ENCODE data around the gene POLL.

- no peak for TF ChIP-seq ARNTL (CRISPR knock-in tag; IDR thresholded peaks at IDR 0.05; ENCODE audit: borderline replicate concordance, low read depth)
- TF ChIP-seq ESRRG (CRISPR knock-in tag; IDR thresholded peaks at IDR 0.05), result no peak
- TF ChIP-seq TCF4 (CRISPR knock-in tag; IDR thresholded peaks at IDR 0.05; ENCODE audit: borderline replicate concordance), result no peak
- TF ChIP-seq PATZ1 (CRISPR knock-in tag; IDR thresholded peaks at IDR 0.05; ENCODE audit: borderline replicate concordance), result no peak
- TF ChIP-seq RARB (CRISPR knock-in tag; IDR thresholded peaks at IDR 0.05), result no peak
- TF ChIP-seq ZNF565 (CRISPR knock-in tag; conservative IDR thresholded peaks at IDR 0.05; ENCODE audit: low read depth), result no peak
- TF ChIP-seq ZFP3 (CRISPR knock-in tag; IDR thresholded peaks at IDR 0.05), result no peak
- no peak for TF ChIP-seq POU6F1 (CRISPR knock-in tag; IDR thresholded peaks at IDR 0.05; ENCODE audit: borderline replicate concordance, low read depth)
- TF ChIP-seq OSR1 (CRISPR knock-in tag; IDR thresholded peaks at IDR 0.05), result no peak
- TF ChIP-seq GLIS3 (CRISPR knock-in tag; IDR thresholded peaks at IDR 0.05), result no peak
- no peak for TF ChIP-seq ZNF70 (CRISPR knock-in tag; IDR thresholded peaks at IDR 0.05)
Observed at GRCh38 chr10:101538446-101538845, 49.6 kb downstream of the POLL start.

Measured in SK-N-SH treated with all-trans-retinoic acid at 6 μM for 48 hours (cell line).